Cardiac muscle cell (in vitro differentiated cells and primary cell): ENCODE results near the gene KPNB1. TPM values are rescaled to one million over a fixed set of nuclear protein-coding genes. Genes with fewer than 3 reads are reported as not detected.

ENCODE experiments used
- DNase-seq, 2 donors: peaks; one replicate each; pipeline versions ENCODE4 v3.0.0 to v3.0.0-alpha.2; 2010 to 2017; ENCODE audit warnings: low read depth in 1 of 2, low spot score in 1 of 2
- H3K27ac ChIP-seq: fragments of 200-600 bp; sonication (generic); 2 replicates; pipeline ENCODE4 v1.5.1; 2016
- H3K27me3 ChIP-seq: fragments of 200-600 bp; sonication (generic); 2 replicates; pipeline ENCODE4 v1.6.0; 2016; ENCODE audit warnings: control low read depth
- H3K36me3 ChIP-seq: fragments of 200-600 bp; sonication (generic); 2 replicates; pipeline ENCODE4 v1.5.1; 2016; ENCODE audit warnings: control low read depth
- H3K4me1 ChIP-seq: fragments of 200-600 bp; sonication (generic); 2 replicates; pipeline ENCODE4 v1.8.1; 2017; ENCODE audit warnings: low read depth, mild to moderate bottlenecking, mixed run types
- H3K4me3 ChIP-seq: fragments of 200-600 bp; sonication (generic); 2 replicates; pipeline ENCODE4 v1.5.1; 2016; ENCODE audit warnings: mild to moderate bottlenecking
- H3K9me3 ChIP-seq: fragments of 200-600 bp; sonication (generic); 2 replicates; pipeline ENCODE4 v1.5.1; 2017; ENCODE audit warnings: low read depth, mild to moderate bottlenecking, control low read depth
- polyA plus RNA-seq: library from polyadenylated mRNA; unstranded; fragments of >200 nt; fragmentation: Nextera tagmentation; extraction: Ambion mirVana; gene quantifications from 2 replicates; pipeline ENCODE4 v1.2.1, GENCODE V29; 2016
- total RNA-seq: library from RNA; depleted of rRNA; stranded (reverse); fragments of >200 nt; gene quantifications from 2 replicates; pipeline ENCODE4 v1.2.3, GENCODE V29; 2016
- TF ChIP-seq, protein P1 (sequence below): IDR thresholded peaks from 2 replicates; pipeline ENCODE4 v1.5.1; 2012; ENCODE audit warnings: low read depth, mild to moderate bottlenecking, low read length

Gene KPNB1
- total and polyA plus RNA-seq, 2 experiments from 2014 or later, result 125 to 218 TPM

- H3K4me3 ChIP-seq, result no peak overlapping the region
- no peaks in the 10 kb centered on the region for H3K9me3 ChIP-seq
- peaks cover 19% of the 10 kb centered on the region for H3K36me3 ChIP-seq
- H3K27me3 ChIP-seq, result no peaks in the 10 kb centered on the region
- peak overlapping the region; percentile 70 for H3K27ac ChIP-seq
- TF ChIP-seq, protein P1, sequence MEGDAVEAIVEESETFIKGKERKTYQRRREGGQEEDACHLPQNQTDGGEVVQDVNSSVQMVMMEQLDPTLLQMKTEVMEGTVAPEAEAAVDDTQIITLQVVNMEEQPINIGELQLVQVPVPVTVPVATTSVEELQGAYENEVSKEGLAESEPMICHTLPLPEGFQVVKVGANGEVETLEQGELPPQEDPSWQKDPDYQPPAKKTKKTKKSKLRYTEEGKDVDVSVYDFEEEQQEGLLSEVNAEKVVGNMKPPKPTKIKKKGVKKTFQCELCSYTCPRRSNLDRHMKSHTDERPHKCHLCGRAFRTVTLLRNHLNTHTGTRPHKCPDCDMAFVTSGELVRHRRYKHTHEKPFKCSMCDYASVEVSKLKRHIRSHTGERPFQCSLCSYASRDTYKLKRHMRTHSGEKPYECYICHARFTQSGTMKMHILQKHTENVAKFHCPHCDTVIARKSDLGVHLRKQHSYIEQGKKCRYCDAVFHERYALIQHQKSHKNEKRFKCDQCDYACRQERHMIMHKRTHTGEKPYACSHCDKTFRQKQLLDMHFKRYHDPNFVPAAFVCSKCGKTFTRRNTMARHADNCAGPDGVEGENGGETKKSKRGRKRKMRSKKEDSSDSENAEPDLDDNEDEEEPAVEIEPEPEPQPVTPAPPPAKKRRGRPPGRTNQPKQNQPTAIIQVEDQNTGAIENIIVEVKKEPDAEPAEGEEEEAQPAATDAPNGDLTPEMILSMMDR, result no peak
- H3K4me1 ChIP-seq, result no peaks in the 10 kb centered on the region
- DNase-seq, result no peak
Observed at GRCh38 chr17:47686276-47686635, 36.5 kb downstream of the KPNB1 start.

- Histone ChIP-seq H3K4me1 (no peaks in the 10 kb centered on the region), H3K27ac (peak overlapping the region; percentile 70), H3K4me3 (no peak overlapping the region), H3K36me3 (peaks cover 17% of the 10 kb centered on the region), H3K9me3 (no peaks in the 10 kb centered on the region), H3K27me3 (no peaks in the 10 kb centered on the region)
- TF ChIP-seq, protein P1, result no peak
- no peak for DNase-seq
Observed at GRCh38 chr17:47686664-47687327, 37.1 kb downstream of the KPNB1 start.

- Histone ChIP-seq H3K36me3 (peaks cover 12% of the 10 kb centered on the region), H3K9me3 (no peaks in the 10 kb centered on the region), H3K4me3 (no peak overlapping the region), H3K4me1 (peaks cover 2% of the 10 kb centered on the region), H3K27me3 (no peaks in the 10 kb centered on the region), H3K27ac (peak overlapping the region; percentile 70)
- TF ChIP-seq, protein P1, result no peak
- DNase-seq, result no peak
Observed at GRCh38 chr17:47687328-47687690, 37.6 kb downstream of the KPNB1 start.

DNA sequence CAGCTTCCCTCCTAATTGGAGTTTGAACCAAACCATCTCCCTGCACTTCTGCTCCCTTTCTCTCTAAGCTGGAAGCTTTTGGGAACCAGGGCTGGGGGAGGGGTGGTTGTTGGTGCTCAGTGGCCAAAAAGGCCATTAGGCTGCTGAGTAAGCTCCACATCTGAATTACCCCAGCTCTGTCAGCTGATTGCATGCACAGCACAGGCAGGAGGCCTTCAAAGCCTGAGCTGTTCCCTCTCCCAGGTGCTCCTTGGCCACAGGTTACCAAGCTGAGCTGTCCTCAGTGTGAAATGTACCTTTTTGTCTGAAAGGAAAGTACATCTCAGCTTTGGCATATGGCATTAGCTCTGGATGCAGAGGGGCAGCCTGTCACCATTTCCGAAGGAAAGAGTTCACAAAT is 38.0 kb downstream of the KPNB1 start:
- H3K27me3 ChIP-seq, result no peaks in the 10 kb centered on the region
- TF ChIP-seq, protein P1, result no peak
- no peaks in the 10 kb centered on the region for H3K9me3 ChIP-seq
- no peak overlapping the region for H3K4me3 ChIP-seq
- DNase-seq, result no peak
- peaks cover 6% of the 10 kb centered on the region for H3K4me1 ChIP-seq
- H3K36me3 ChIP-seq, result peaks cover 8% of the 10 kb centered on the region
- peak overlapping the region; percentile 70 for H3K27ac ChIP-seq

- TF ChIP-seq, protein P1, result no peak
- H3K27ac ChIP-seq, result no peak overlapping the region
- H3K9me3 ChIP-seq, result no peaks in the 10 kb centered on the region
- H3K4me1 ChIP-seq, result peaks cover 14% of the 10 kb centered on the region
- no peaks in the 10 kb centered on the region for H3K36me3 ChIP-seq
- no peak for DNase-seq
- no peaks in the 10 kb centered on the region for H3K27me3 ChIP-seq
- H3K4me3 ChIP-seq, result no peak overlapping the region
Observed at GRCh38 chr17:47690121-47690520, 40.4 kb downstream of the KPNB1 start.
